ENCODE data around the gene TK2.
"Not testable (repeated sequence)": the region's sequence is repeated elsewhere in the genome, so short reads cannot be mapped to it uniquely, and the experiment has no call there.

The TK2 gene

GRCh38 chr16:66502020-66502913 is 47.7 kb downstream of the TK2 start:
- DNase-seq, result peak; percentile 58

DNA sequence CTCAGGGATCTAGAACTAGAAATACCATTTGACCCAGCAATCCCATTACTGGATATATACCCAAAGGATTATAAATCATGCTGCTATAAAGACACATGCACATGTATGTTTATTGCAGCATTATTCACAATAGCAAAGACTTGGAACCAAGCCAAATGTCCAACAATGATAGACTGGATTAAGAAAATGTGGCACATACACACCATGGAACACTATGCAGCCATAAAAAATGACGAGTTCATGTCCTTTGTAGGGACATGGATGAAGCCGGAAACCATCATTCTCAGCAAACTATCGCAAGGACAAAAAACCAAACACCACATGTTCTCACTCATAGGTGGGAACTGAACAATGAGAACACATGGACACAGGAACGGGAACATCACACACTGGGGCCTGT is 48.4 kb downstream of the TK2 start:
- DNase-seq, result not testable (repeated sequence)

GRCh38 chr16:66497921-66498320 is 52.0 kb downstream of the TK2 start:
- not testable (repeated sequence) for DNase-seq

- DNase-seq, result not testable (repeated sequence)
Measured at GRCh38 chr16:66496226-66496625, 53.7 kb downstream of the TK2 start.

DNA sequence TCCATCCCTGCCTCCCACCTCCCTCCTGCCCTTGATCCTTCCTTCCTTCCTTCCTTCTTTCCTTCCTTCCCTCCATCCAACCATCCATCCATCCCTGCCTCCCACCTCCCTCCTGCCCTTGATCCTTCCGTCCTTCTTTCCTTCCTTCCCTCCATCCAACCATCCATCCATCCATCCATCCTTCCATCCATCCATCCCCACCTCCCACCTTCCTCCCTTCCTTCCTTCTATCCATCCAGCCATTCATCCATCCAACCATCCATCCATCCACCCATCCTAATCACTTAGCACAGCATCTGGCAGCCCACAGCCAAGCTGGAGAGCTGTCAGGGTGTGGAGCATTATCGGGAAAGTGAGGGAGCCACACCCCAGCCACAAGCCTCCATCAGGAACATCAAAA is 54.5 kb downstream of the TK2 start:
- DNase-seq, result no peak

GRCh38 chr16:66494916-66495315 is 55.0 kb downstream of the TK2 start:
- no peak for DNase-seq

GRCh38 chr16:66493490-66494401 is 56.2 kb downstream of the TK2 start:
- DNase-seq, result peak; percentile 46

- DNase-seq, result no peak
Measured at GRCh38 chr16:66491716-66492064, 58.2 kb downstream of the TK2 start.

GRCh38 chr16:66490774-66491715 is 58.9 kb downstream of the TK2 start:
- DNase-seq, result peak; percentile 51

GRCh38 chr16:66489818-66490217 is 60.1 kb downstream of the TK2 start:
- no peak for DNase-seq

DNA sequence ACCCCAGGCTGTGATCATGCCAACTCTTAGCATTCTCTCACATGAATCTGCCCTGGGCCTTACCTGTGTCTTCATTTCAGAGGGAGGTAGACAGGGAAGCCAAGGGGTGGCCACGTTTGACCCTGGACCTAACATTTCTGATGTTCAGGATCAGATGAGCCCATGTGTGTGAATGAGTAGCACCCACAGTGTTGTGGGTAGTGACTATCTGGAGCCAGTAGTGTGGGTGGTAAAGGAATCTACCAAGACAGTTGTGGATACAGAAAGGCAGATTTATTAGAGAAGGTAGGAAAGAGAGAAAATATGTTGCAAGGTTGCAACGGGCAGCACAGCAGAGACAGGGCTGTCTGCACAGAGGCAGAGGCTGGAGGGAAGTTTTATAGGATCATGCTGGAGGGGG is 60.5 kb downstream of the TK2 start:
- DNase-seq, result no peak

DNA sequence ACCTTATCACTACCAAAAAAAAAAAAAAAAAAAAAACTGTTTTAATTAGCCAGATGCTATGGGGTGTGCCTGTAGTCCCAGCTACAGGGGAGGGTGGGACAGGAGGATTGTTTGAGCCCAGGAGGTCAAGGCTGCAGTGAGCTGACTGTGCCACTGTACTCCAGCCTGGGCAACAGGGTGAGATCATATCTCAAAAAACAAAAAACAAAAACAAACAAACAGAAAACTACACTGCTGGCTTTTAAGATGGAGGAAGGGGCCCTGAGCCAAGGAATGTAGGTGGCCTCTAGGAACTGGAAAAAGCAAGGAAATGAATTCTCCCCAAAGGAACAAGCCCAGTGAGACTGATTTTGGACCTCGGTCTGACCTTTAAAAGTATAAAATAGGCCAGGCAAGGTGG is 61.4 kb downstream of the TK2 start:
- DNase-seq, result no peak

GRCh38 chr16:66487580-66488275 is 62.2 kb downstream of the TK2 start:
- DNase-seq, result peak; percentile 40

DNA sequence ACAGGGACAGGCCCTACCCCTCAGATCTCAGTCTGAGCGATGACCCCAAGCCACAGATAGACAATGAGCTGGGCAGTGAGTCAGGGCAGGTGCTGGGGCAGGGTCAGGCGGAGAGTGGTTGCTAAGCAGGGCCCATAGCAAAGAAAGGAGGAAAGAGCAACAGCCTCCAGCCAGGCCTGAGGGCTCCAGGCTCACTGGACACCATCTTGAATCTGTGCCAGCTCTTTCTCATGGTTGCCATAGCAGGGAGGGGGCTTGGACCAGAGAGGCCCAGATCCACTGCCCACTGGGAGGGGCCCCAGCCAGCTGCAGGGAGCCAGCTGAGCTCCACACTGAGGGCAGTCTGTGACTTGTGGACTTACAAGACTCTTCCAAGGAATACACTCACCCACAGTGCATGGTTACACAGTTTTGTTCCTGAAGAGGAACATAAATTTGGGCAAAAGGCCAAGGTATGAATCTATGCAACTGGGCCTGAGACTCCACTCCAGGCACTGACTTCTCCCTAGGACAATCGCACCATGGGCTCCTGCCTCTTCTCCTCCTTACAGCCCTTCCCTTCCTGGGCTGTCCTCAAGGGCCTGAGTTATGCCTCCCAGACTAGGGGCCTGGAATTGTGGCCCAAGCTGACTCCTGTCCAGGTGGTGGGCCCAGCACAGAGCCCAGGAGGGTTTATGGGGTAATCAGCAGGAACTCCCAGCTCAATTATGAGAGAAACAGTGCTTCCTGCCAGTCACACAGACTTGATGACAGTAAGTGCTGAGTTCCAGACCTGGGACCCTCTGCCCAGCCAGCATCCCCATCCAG is 62.9 kb downstream of the TK2 start:
- peak; percentile 76 for DNase-seq

DNA sequence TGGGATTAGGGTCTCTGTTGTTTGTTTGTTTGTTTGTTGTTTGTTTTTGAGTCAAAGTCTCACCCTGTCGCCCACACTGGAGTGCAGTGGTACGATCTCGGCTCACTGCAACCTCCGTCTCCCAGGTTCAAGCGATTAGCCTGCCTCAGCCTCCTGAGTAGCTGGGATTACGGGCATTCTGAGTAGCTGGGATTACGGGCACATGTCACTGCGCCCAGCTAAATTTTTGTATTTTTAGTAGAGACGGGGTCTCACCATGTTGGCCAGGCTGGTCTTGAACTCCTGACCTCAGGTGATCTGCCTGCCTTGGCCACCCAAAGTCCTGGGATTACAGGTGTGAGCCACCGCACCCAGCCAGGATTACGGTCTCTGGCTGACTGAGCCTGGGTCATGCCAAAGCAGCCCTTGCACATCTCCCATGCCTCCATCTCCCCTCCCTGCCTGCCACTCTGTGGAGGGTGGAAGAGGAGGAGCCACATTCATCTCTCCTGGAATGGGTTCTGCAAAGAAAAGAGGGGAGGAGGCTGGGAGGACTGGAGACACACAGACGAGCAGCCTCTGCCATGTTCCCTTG is 63.6 kb downstream of the TK2 start:
- no peak for DNase-seq

- DNase-seq, result no peak
Measured at GRCh38 chr16:66485376-66485775, 64.5 kb downstream of the TK2 start.

DNA sequence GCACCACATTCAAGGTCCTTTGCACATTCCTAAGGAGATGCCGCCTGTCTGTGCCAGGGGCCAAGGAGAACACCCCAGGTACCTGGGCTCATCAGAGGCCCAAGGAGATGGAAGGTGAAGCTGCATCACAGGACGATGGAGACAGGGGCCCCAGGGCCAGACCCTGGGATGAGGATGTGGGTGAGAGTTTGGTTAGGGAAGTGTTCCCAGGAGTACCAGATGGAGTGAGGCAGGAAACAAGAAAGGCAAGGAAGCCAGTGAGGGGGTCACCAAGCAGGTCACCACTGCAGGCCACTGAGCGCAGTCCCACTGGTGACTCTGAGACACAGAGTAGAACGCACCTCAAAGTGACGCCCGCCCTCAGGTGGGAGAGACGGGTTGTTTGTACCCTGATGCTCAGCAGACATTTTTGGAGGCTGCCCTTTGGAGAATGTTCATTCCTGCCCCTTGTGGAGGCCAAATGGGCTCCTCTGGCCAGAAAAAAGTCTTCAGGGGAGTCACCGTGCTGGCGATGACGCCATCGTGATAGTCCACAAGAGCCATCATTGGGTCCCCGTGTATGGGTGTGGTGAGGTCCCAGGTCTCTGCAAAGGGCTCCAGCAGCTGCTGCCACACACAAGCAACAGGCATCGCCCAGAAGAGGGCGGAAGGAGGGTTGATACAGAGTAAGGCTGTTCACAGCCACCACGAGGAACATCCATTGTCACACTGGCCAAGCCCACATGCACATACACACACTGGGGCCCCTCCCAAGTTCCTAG is 65.3 kb downstream of the TK2 start:
- DNase-seq, result peak; percentile 47

DNA sequence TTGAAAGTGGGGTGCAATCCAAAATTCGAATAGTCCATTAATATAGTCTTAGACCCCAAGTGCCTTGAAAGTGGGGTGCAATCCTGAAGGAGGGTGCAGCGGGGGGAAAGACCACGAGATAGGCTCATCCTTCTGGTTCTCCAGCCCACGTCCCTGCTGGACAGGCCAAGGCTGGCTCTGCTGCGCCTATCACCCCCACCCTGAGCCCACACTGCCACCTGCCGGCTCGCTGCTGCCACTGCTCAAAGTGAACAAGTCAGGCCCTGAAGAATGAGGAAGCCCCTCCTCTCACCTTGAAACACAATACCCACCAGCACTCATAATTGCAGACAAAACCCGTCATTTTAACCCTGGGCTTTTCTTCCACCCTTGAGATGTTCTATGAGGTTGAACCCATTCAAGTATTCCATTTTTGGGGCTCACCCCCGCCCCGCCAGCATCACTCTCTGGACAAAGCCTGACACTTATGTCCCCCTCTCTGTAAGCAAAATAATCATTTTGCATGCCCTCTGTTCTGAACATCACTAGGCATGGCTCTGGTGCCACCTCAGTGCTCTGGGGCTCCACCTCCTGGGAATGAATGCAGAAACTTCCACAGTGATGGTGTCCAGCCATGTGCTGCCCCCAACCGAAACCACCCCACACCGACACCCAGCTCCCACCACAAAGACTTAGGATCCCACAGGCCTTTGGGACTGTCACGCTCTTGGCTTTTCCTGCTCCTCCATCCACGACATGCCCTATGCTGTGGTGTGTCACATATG is 66.1 kb downstream of the TK2 start:
- peak; percentile 94 for DNase-seq

GRCh38 chr16:66481943-66482390 is 68.0 kb downstream of the TK2 start:
- DNase-seq, result no peak
